T47D (cell line): ENCODE measurements around the gene PKN1.
A peak's percentile ranks its signal among the peaks of the same experiment; 100 is the strongest.

ENCODE experiments used
- DNase-seq, 2 experiments: peaks; one replicate each; pipeline versions ENCODE4 v3.0.0 to v3.0.0-alpha.2; 2011 to 2012; ENCODE audit warnings: low read depth in 1 of 2, low spot score in 1 of 2
- JUND ChIP-seq: IDR thresholded peaks from 2 replicates; pipeline ENCODE4 v1.6.1; 2012; ENCODE audit warnings: low read depth
- in situ Hi-C: cut with HindIII; loops from 2 replicates; pipeline ENCODE4 v1.10.0; 2016; ENCODE audit warnings: low sequenced_read_pairs, low pct_unique_long_range_greater_than_20kb

PKN1 gene

GRCh38 chr19:14427461-14427860, 5.6 kb upstream of the PKN1 start:
- DNase-seq: no peak
- TF ChIP-seq JUND: no peak
- in situ Hi-C loops: no loop called here

- TF ChIP-seq JUND: no peak
- in situ Hi-C loops: no loop called here
- no peak for DNase-seq
Observed at GRCh38 chr19:14428882-14429416, 4.2 kb upstream of the PKN1 start.

- no peak for TF ChIP-seq JUND
- in situ Hi-C loops: no loop called here
- no peak for DNase-seq
Observed at GRCh38 chr19:14430712-14431111, 2.4 kb upstream of the PKN1 start.

GRCh38 chr19:14433554-14434501, 722 bp downstream of the PKN1 start:
- no peak for TF ChIP-seq JUND
- peak in 1 of 2 experiments; percentile 49 for DNase-seq
- in situ Hi-C loops: no loop called here

- peak in 1 of 2 experiments; percentile 47 for DNase-seq
- TF ChIP-seq JUND: no peak
- in situ Hi-C loops: no loop called here
Observed at GRCh38 chr19:14434543-14435319, 1.6 kb downstream of the PKN1 start.

- TF ChIP-seq JUND: no peak
- in situ Hi-C loops: no loop called here
- no peak for DNase-seq
Observed at GRCh38 chr19:14435320-14436050, 2.4 kb downstream of the PKN1 start.

GRCh38 chr19:14437578-14438140, 4.6 kb downstream of the PKN1 start:
- no peak for DNase-seq
- in situ Hi-C loops: no loop called here
- no peak for TF ChIP-seq JUND

- in situ Hi-C loops: no loop called here
- no peak for DNase-seq
- TF ChIP-seq JUND: no peak
Observed at GRCh38 chr19:14439014-14439413, 5.9 kb downstream of the PKN1 start.

- in situ Hi-C loops: no loop called here
Observed at GRCh38 chr19:14440049-14440448, 6.9 kb downstream of the PKN1 start.

GRCh38 chr19:14441041-14441938, 8.2 kb downstream of the PKN1 start:
- TF ChIP-seq JUND: no peak

More at GRCh38 chr19:14440049-14440448, 6.9 kb downstream of the PKN1 start:
- TF ChIP-seq JUND: no peak
- no peak for DNase-seq

GRCh38 chr19:14442891-14443631, 10.0 kb downstream of the PKN1 start:
- TF ChIP-seq JUND: no peak
- in situ Hi-C loops: no loop called here
- no peak for DNase-seq

More at GRCh38 chr19:14441041-14441938, 8.2 kb downstream of the PKN1 start:
- in situ Hi-C loops: no loop called here
- no peak for DNase-seq
